Adrenal gland (tissue), 12 donors: ENCODE data around the gene LEFTY1. TPM values are rescaled to one million over a fixed set of nuclear protein-coding genes. Genes with fewer than 3 reads are reported as not detected.
"Not testable (repeated sequence)": the region's sequence is repeated elsewhere in the genome, so short reads cannot be mapped to it uniquely, and the experiment has no call there.

Experiments
- DNase-seq, 7 donors: peaks; one replicate each; pipeline ENCODE4 v3.0.0-alpha.2; 2019 to 2020
- H3K27ac ChIP-seq, 5 donors: fragments of 200-600 bp; sonication (generic) in 4 of 5; 1 replicate in 3 of 5; 2 replicates in 2 of 5; pipeline versions ENCODE4 v1.5.1 to v1.8.0; 2016 to 2020; ENCODE audit warnings: mild to moderate bottlenecking in 1 of 5
- H3K27me3 ChIP-seq: fragments of 200-600 bp; 2 replicates; pipeline ENCODE4 v1.8.0; 2021
- H3K36me3 ChIP-seq, 2 donors: fragments of 200-600 bp; replicated peaks in 1 of 2; 1 replicate in 1 of 2; 2 replicates in 1 of 2; pipeline versions ENCODE4 v1.5.1 to v1.8.0; 2018 to 2022
- H3K4me1 ChIP-seq, 2 donors: fragments of 200-600 bp; replicated peaks in 1 of 2; 1 replicate in 1 of 2; 2 replicates in 1 of 2; pipeline versions ENCODE4 v1.5.1 to v1.8.0; 2018 to 2021
- H3K4me3 ChIP-seq, 4 donors: fragments of 200-600 bp; sonication (generic) in 3 of 4; one replicate each; pipeline ENCODE4 v1.5.1; 2016 to 2018
- H3K9me3 ChIP-seq, 3 donors: fragments of 200-600 bp; sonication (generic) in 1 of 3; replicated peaks in 1 of 3; 1 replicate in 2 of 3; 2 replicates in 1 of 3; pipeline versions ENCODE4 v1.5.1 to v1.8.0; 2016 to 2021
- CTCF ChIP-seq, 6 experiments: fragments of 450-650 bp in 4 of 6; fragments of 200-600 bp in 2 of 6; sonication (generic) in 1 of 6; IDR thresholded peaks; 1 replicate in 5 of 6; 2 replicates in 1 of 6; pipeline versions ENCODE4 v1.5.1 to v1.8.0; 2016 to 2021; ENCODE audit warnings: antibody characterized with exemption in 6 of 6, mild to moderate bottlenecking in 2 of 6, moderate library complexity in 1 of 6
- POLR2A ChIP-seq, 2 donors: fragments of 450-650 bp; IDR thresholded peaks; one replicate each; pipeline ENCODE4 v1.6.1; 2017; ENCODE audit warnings: antibody characterized with exemption in 2 of 2, mild to moderate bottlenecking in 2 of 2, moderate library complexity in 1 of 2
- WGBS, 4 donors: extraction: QIAGEN DNeasy Blood & Tissue Kit in 2 of 4; methylation state at CpG; one replicate each; pipeline versions ENCODE4 v1.1.5 to v1.1.7; 2013 to 2017; 5-methylcytosine and 5-hydroxymethylcytosine counted together
- intact Hi-C, 2 donors: fragments of 100-400 bp; cut with DNase I; formaldehyde crosslinking; loops; one replicate each; pipeline versions ENCODE4 v1.14.1 to v1.15.0; 2022 to 2023
- polyA plus RNA-seq, 3 donors: library from polyadenylated mRNA; stranded (reverse); fragments of 200-250 nt in 2 of 3; fragments of 350-450 nt in 1 of 3; fragmentation: Illumina TruSeq in 1 of 3; extraction: RNeasy Lipid Tissue Mini Kit (QIAGEN cat#74804) in 1 of 3; gene quantifications; one replicate each; pipeline ENCODE4 v1.2.3, GENCODE V29; 2013 to 2014
- total RNA-seq, 9 donors: library from RNA; depleted of rRNA in 4 of 9; stranded (reverse); fragments of >200 nt in 4 of 9; fragments of 120-200 nt in 1 of 9; fragmentation: NEBNext Ultra II Directional in 1 of 9; extraction: Animal tissue kit (Norgen Biotek cat#: 25700) in 1 of 9; gene quantifications; one replicate each; pipeline versions ENCODE4 v1.1.0 to v1.2.4, GENCODE V29; 2013 to 2023
- donor health status: healthy with polysubstance abuse.
- donor health status: Bipolar disorder and iron deficiency.
- donor health status: DM: yes; HTN: yes; CAD: no.
- donor health status: DM: no; HTN: no; CAD: no.
- donor health status: DM: no; HTN: no; CAD: no.
- donor health status: DM: yes; HTN: yes; CAD: no.

The LEFTY1 gene
- total and polyA plus RNA-seq, 12 donors: 0.15 to 1.5 (median 0.55) TPM; not detected in 5

GRCh38 chr1:225934711-225935110, 45.8 kb upstream of the LEFTY1 start:
- H3K4me3 ChIP-seq: no peak overlapping the region
- 90 to 96% (median 95%) methylated on average over 5 of the region's 5 CpGs for WGBS, 4 donors
- H3K9me3 ChIP-seq: no peaks in the 10 kb centered on the region
- intact Hi-C loops: no loop called here
- H3K27me3 ChIP-seq: no peaks in the 10 kb centered on the region
- no peak overlapping the region for H3K27ac ChIP-seq
- TF ChIP-seq CTCF (IDR thresholded peaks at IDR 0.05) (no peak), POLR2A (IDR thresholded peaks at IDR 0.05) (no peak)
- no peaks in the 10 kb centered on the region for H3K36me3 ChIP-seq
- DNase-seq: no peak
- no peaks in the 10 kb centered on the region for H3K4me1 ChIP-seq

GRCh38 chr1:225933072-225933471, 44.1 kb upstream of the LEFTY1 start:
- no peak overlapping the region for H3K4me3 ChIP-seq
- H3K4me1 ChIP-seq: no peaks in the 10 kb centered on the region
- no peak for DNase-seq
- H3K9me3 ChIP-seq: no peaks in the 10 kb centered on the region
- H3K27ac ChIP-seq: no peak overlapping the region
- 69 to 86% (median 74%) methylated on average over 2 of the region's 2 CpGs for WGBS, 4 donors
- intact Hi-C loops: no loop called here
- no peaks in the 10 kb centered on the region for H3K36me3 ChIP-seq
- TF ChIP-seq POLR2A (IDR thresholded peaks at IDR 0.05) (no peak), CTCF (IDR thresholded peaks at IDR 0.05) (no peak)
- H3K27me3 ChIP-seq: no peaks in the 10 kb centered on the region

- WGBS, 4 donors: 84 to 89% (median 87%) methylated on average over 5 of the region's 5 CpGs
Measured at GRCh38 chr1:225931270-225932136, 42.6 kb upstream of the LEFTY1 start.

GRCh38 chr1:225930566-225930965, 41.6 kb upstream of the LEFTY1 start:
- DNase-seq: no peak
- Histone ChIP-seq H3K9me3 (no peaks in the 10 kb centered on the region), H3K4me3 (no peak overlapping the region), H3K27ac (no peak overlapping the region), H3K4me1 (no peaks in the 10 kb centered on the region), H3K27me3 (no peaks in the 10 kb centered on the region), H3K36me3 (no peaks in the 10 kb centered on the region)
- TF ChIP-seq POLR2A (IDR thresholded peaks at IDR 0.05) (no peak), CTCF (IDR thresholded peaks at IDR 0.05) (no peak)
- intact Hi-C loops: no loop called here
- WGBS, 4 donors: 90 to 100% (median 94%) methylated on average over 2 of the region's 2 CpGs

More at GRCh38 chr1:225931270-225932136, 42.6 kb upstream of the LEFTY1 start:
- H3K4me1 ChIP-seq: no peaks in the 10 kb centered on the region
- no peak for DNase-seq
- H3K36me3 ChIP-seq: no peaks in the 10 kb centered on the region
- intact Hi-C loops: no loop called here
- no peak overlapping the region for H3K27ac ChIP-seq
- H3K9me3 ChIP-seq: no peaks in the 10 kb centered on the region
- no peak overlapping the region for H3K4me3 ChIP-seq
- no peaks in the 10 kb centered on the region for H3K27me3 ChIP-seq
- TF ChIP-seq POLR2A (IDR thresholded peaks at IDR 0.05) (no peak), CTCF (IDR thresholded peaks at IDR 0.05) (no peak)

GRCh38 chr1:225929462-225929861, 40.5 kb upstream of the LEFTY1 start:
- H3K4me3 ChIP-seq, intact Hi-C loops, H3K9me3 ChIP-seq, H3K27me3 ChIP-seq, H3K4me1 ChIP-seq, H3K27ac ChIP-seq, DNase-seq, H3K36me3 ChIP-seq: not testable (repeated sequence)
- 89 to 100% (median 98%) methylated on average over 3 of the region's 3 CpGs for WGBS, 4 donors
